ENCODE results near the gene LEUTX. TPM values are rescaled to one million over a fixed set of nuclear protein-coding genes. Genes with fewer than 3 reads are reported as not detected.

LEUTX gene, protein sequence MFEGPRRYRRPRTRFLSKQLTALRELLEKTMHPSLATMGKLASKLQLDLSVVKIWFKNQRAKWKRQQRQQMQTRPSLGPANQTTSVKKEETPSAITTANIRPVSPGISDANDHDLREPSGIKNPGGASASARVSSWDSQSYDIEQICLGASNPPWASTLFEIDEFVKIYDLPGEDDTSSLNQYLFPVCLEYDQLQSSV
- not detected in 2 replicates for total RNA-seq

DNA sequence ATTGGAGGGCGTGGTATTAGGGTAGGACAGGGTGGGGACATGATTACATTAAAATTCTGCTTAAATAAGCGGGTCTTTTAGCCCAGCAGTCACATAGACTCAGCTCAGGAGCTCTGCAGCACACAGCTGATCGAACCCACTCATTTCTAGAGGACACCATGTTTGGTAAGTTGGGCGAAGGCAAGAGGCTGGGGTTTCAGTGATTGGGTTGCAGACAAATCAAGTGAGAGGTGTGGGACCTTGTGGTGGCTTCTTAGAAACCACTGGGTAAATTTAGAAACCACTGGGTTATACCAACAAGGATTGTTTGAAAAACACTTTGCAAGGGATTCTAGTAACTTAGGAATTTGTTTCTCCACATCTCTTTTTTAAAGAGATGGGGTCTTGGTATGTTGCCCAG, at the start of gene LEUTX:
Gene LEUTX (plus strand): TSS at position 92 of the 400 bp plus-strand sequence. CDS start 67 bp downstream, at position 159.

DNA sequence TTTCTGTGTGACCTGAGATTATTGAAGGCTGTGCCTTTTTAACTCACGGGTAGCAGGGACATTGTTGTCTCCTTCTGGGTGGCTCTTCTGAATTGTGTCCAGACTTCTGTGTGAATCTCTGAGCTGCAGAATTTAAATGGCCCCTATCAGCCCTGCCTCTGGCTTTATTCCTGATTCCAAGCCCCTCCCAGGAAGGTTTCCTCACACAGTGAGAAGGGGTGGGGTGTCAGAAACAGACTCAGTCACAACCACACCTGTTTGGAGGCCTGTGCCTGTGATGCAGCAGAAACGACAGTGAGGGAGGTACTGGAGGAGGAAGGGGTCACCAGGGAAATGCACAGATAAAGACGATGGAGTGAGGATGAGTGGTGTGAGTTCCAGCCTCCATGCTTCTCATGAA, 40.8 kb upstream of the LEUTX start, which contains the start of gene CLC:
Gene CLC (minus strand): TSS at position 139 of the 400 bp plus-strand sequence. CDS start 77 bp downstream, at position 62.

DNA sequence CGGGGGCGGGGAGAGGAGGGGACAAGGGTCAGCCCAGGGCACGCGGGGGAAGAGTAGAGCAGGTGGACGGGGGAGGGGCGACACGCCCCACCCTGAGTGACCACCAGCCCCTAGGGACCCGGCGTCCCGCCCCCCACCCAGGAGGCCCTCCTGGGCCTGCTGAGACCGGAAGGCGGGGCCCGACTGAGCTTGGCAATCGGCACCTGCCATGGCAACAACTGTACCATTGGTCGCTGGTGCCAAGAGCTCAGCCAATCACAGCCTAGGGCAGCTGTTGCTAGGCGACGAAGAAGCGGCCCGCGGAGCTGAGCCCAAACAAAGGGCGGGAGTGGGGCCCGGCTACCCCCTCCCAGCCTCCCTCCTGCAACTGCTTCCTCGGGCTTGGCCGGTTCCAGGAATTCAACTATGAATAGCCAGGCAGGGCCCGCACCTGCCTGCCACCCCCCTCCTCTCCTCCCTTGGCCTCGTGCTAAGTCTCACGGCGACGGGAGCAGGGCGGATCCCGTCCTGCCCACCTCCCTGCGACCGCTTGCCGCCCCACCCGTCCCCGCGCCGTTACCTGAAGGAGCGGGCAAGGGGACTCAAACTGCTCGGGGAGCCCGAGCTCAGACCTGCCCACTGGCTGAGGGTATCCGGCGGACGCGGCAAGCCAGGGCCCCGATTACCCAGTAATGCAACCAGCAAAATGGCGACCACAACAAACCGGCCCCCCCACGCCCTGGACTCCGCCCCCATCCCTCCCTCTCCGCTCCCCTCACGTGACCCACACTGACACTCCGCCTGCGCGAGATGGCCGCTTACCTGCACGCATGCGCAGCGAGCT, 55.0 kb downstream of the LEUTX start, which contains the start of gene DYRK1B:
Gene DYRK1B (minus strand): TSS at position 699 of the 823 bp plus-strand sequence. CDS start 2,295 bp downstream, outside the sequence.

Small RNA genes within 50 kb of the gene (small RNA-seq; reads per million reads assigned to genes)
- gene MIR6719: not detected

Other genes with a start within 250 kb of the LEUTX start
- 1.1 and 1.2 TPM in 2 replicates for gene EID2B, start 246.0 kb upstream of the LEUTX start, total RNA-seq
- gene EID2, start 238.7 kb upstream of the LEUTX start, total RNA-seq: 6.3 and 14.4 TPM in 2 replicates
- not detected in 2 replicates for gene LGALS13, start 176.3 kb upstream of the LEUTX start, total RNA-seq
- not detected in 2 replicates for gene LGALS16, start 122.9 kb upstream of the LEUTX start, total RNA-seq
- gene LGALS14, start 74.4 kb upstream of the LEUTX start, total RNA-seq: not detected in 2 replicates
- gene CLC, start 40.8 kb upstream of the LEUTX start, total RNA-seq: not detected in 2 replicates
- gene DYRK1B, start 55.3 kb downstream of the LEUTX start, total RNA-seq: 38.8 and 41.6 TPM in 2 replicates
- 101 and 123 TPM in 2 replicates for gene FBL, start 67.5 kb downstream of the LEUTX start, total RNA-seq
- 0.22 and 0.79 TPM in 2 replicates for gene FCGBP, start 155.8 kb downstream of the LEUTX start, total RNA-seq
- 70.3 and 181 TPM in 2 replicates for gene PSMC4, start 192.3 kb downstream of the LEUTX start, total RNA-seq
- 0.54 and 3.1 TPM in 2 replicates for gene ZNF546, start 218.2 kb downstream of the LEUTX start, total RNA-seq